ES-I3 (cell line): Measurements from ENCODE around the gene PBX3.
"Not testable (repeated sequence)": the region's sequence is repeated elsewhere in the genome, so short reads cannot be mapped to it uniquely, and the experiment has no call there.

Experiments
- H3K36me3 ChIP-seq: 2 replicates; pipeline ENCODE4 v1.6.1; 2013; ENCODE audit warnings: mild to moderate bottlenecking, low read length, control low read depth, moderate library complexity; ENCODE audit not compliant: insufficient read depth
- H3K4me1 ChIP-seq: 2 replicates; pipeline ENCODE4 v1.6.1; 2013; ENCODE audit warnings: mild to moderate bottlenecking, control low read depth, low read length; ENCODE audit not compliant: insufficient read depth
- H3K9ac ChIP-seq: 2 replicates; pipeline ENCODE4 v1.6.1; 2013; ENCODE audit warnings: low read depth, mild to moderate bottlenecking, low read length, moderate library complexity
- H3K9me3 ChIP-seq: 2 replicates; pipeline ENCODE4 v1.6.1; 2013; ENCODE audit warnings: mild to moderate bottlenecking, low read length, moderate library complexity; ENCODE audit not compliant: control insufficient read depth, insufficient read depth

Gene PBX3

GRCh38 chr9:125776789-125777188, 29.6 kb downstream of the PBX3 start:
- not testable (repeated sequence) for H3K9ac ChIP-seq

GRCh38 chr9:125778538-125779219, 31.5 kb downstream of the PBX3 start:
- H3K4me1 ChIP-seq, H3K36me3 ChIP-seq, H3K9ac ChIP-seq: not testable (repeated sequence)
- peaks cover 17% of the 10 kb centered on the region for H3K9me3 ChIP-seq

More at GRCh38 chr9:125776789-125777188, 29.6 kb downstream of the PBX3 start:
- H3K9me3 ChIP-seq, H3K4me1 ChIP-seq, H3K36me3 ChIP-seq: not testable (repeated sequence)

GRCh38 chr9:125779220-125779565, 32.0 kb downstream of the PBX3 start:
- not testable (repeated sequence) for H3K36me3 ChIP-seq, H3K9ac ChIP-seq, H3K4me1 ChIP-seq
- H3K9me3 ChIP-seq, result peaks cover 17% of the 10 kb centered on the region

GRCh38 chr9:125782718-125783117, 35.5 kb downstream of the PBX3 start:
- H3K9ac ChIP-seq, result no peak overlapping the region
- H3K4me1 ChIP-seq, result 0 out of 2 replicates have a peak, but pooled peaks cover 7% of the 10 kb centered on the region
- H3K36me3 ChIP-seq, result peaks cover 5% of the 10 kb centered on the region; the same call in 1 of the 2 replicates
- peaks cover 17% of the 10 kb centered on the region for H3K9me3 ChIP-seq

GRCh38 chr9:125784286-125785049, 37.3 kb downstream of the PBX3 start:
- H3K4me1 ChIP-seq, result 0 out of 2 replicates have a peak, but pooled peaks cover 7% of the 10 kb centered on the region
- H3K36me3 ChIP-seq, result peaks cover 5% of the 10 kb centered on the region; the same call in 1 of the 2 replicates
- H3K9ac ChIP-seq, result no peak overlapping the region
- H3K9me3 ChIP-seq, result peaks cover 17% of the 10 kb centered on the region

GRCh38 chr9:125785248-125785751, 38.1 kb downstream of the PBX3 start:
- Histone ChIP-seq H3K9me3 (peaks cover 17% of the 10 kb centered on the region), H3K4me1 (0 out of 2 replicates have a peak, but pooled peaks cover 7% of the 10 kb centered on the region), H3K9ac (no peak overlapping the region), H3K36me3 (peaks cover 5% of the 10 kb centered on the region; the same call in 1 of the 2 replicates)

- Histone ChIP-seq H3K4me1 (0 out of 2 replicates have a peak, but pooled peaks cover 7% of the 10 kb centered on the region), H3K36me3 (peaks cover 5% of the 10 kb centered on the region; the same call in 1 of the 2 replicates), H3K9me3 (peaks cover 4% of the 10 kb centered on the region), H3K9ac (no peak overlapping the region)
Observed at GRCh38 chr9:125787715-125788114, 40.5 kb downstream of the PBX3 start.

GRCh38 chr9:125789196-125789595, 42.0 kb downstream of the PBX3 start:
- H3K36me3 ChIP-seq, result peaks cover 5% of the 10 kb centered on the region; the same call in 1 of the 2 replicates
- no peak overlapping the region for H3K9ac ChIP-seq
- 0 out of 2 replicates have a peak, but pooled peaks cover 7% of the 10 kb centered on the region for H3K4me1 ChIP-seq
- H3K9me3 ChIP-seq, result no peaks in the 10 kb centered on the region

GRCh38 chr9:125794708-125795107, 47.5 kb downstream of the PBX3 start:
- H3K9me3 ChIP-seq, result no peaks in the 10 kb centered on the region
- peaks cover 5% of the 10 kb centered on the region; the same call in 1 of the 2 replicates for H3K4me1 ChIP-seq
- H3K9ac ChIP-seq, result no peak overlapping the region
- no peaks in the 10 kb centered on the region for H3K36me3 ChIP-seq

- no peak overlapping the region for H3K9ac ChIP-seq
- H3K4me1 ChIP-seq, result peaks cover 5% of the 10 kb centered on the region; the same call in 1 of the 2 replicates
- H3K36me3 ChIP-seq, result no peaks in the 10 kb centered on the region
- H3K9me3 ChIP-seq, result no peaks in the 10 kb centered on the region
Observed at GRCh38 chr9:125795970-125796596, 48.9 kb downstream of the PBX3 start.

GRCh38 chr9:125797930-125798329, 50.8 kb downstream of the PBX3 start:
- no peaks in the 10 kb centered on the region for H3K36me3 ChIP-seq
- H3K9ac ChIP-seq, result no peak overlapping the region
- no peaks in the 10 kb centered on the region for H3K9me3 ChIP-seq
- H3K4me1 ChIP-seq, result peaks cover 5% of the 10 kb centered on the region; the same call in 1 of the 2 replicates

- Histone ChIP-seq H3K9ac (no peak overlapping the region), H3K9me3 (no peaks in the 10 kb centered on the region), H3K36me3 (no peaks in the 10 kb centered on the region), H3K4me1 (0 out of 2 replicates have a peak, but pooled peaks cover 4% of the 10 kb centered on the region)
Observed at GRCh38 chr9:125803526-125803925, 56.4 kb downstream of the PBX3 start.

- no peaks in the 10 kb centered on the region for H3K36me3 ChIP-seq
- no peaks in the 10 kb centered on the region for H3K9me3 ChIP-seq
- no peak overlapping the region for H3K9ac ChIP-seq
- H3K4me1 ChIP-seq, result 0 out of 2 replicates have a peak, but pooled peaks cover 4% of the 10 kb centered on the region
Observed at GRCh38 chr9:125805057-125805456, 57.9 kb downstream of the PBX3 start.

- Histone ChIP-seq H3K9me3 (no peaks in the 10 kb centered on the region), H3K9ac (no peak overlapping the region), H3K36me3 (no peaks in the 10 kb centered on the region), H3K4me1 (0 out of 2 replicates have a peak, but pooled peaks cover 4% of the 10 kb centered on the region)
Observed at GRCh38 chr9:125805586-125805985, 58.4 kb downstream of the PBX3 start.
